ENCODE results near the gene HNRNPCL1. TPM values are rescaled to one million over a fixed set of nuclear protein-coding genes. Genes with fewer than 3 reads are reported as not detected.

Gene HNRNPCL1
- total and polyA plus RNA-seq, 2 of the 13 experiments (the other 11 are each of a cell fraction or from before 2014, with no cell fraction given): not detected

- ChIA-PET CTCF (ENCODE audit: low intra/inter-chr PET ratio, low total read pairs) (no interaction called here), POLR2A (no interaction called here)
- H4K20me1 ChIP-seq (ENCODE audit: insufficient read depth, low read length): no peaks in the 10 kb centered on the region
- no TSS peak for BruUV-seq (replicated peaks)
- no peak overlapping the region for H2AFZ ChIP-seq (ENCODE audit: low read length)
- H3K9me3 ChIP-seq (ENCODE audit: low read length): no peaks in the 10 kb centered on the region
- TF ChIP-seq, protein P1, sequence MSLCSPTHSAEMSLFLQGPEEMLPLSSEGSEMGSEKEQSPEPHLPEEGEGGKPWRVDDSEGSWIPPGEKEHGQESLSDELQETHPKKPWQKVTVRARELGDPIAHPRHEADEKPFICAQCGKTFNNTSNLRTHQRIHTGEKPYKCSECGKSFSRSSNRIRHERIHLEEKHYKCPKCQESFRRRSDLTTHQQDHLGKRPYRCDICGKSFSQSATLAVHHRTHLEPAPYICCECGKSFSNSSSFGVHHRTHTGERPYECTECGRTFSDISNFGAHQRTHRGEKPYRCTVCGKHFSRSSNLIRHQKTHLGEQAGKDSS (CRISPR knock-in tag; IDR thresholded peaks at IDR 0.05; ENCODE audit: borderline replicate concordance, low read depth): no peak
- TF ChIP-seq ZNF17 (CRISPR knock-in tag; IDR thresholded peaks at IDR 0.05) (no peak), RARA (CRISPR knock-in tag; IDR thresholded peaks at IDR 0.05) (no peak), NBN (conservative IDR thresholded peaks at IDR 0.05) (no peak), DRAP1 (CRISPR knock-in tag; IDR thresholded peaks at IDR 0.05) (no peak), ZNF512B (CRISPR knock-in tag; IDR thresholded peaks at IDR 0.05; ENCODE audit: borderline replicate concordance) (no peak), HMG20B (CRISPR knock-in tag; conservative IDR thresholded peaks at IDR 0.05) (no peak), STAG1 (CRISPR knock-in tag; IDR thresholded peaks at IDR 0.05) (no peak), KDM4B (CRISPR knock-in tag; IDR thresholded peaks at IDR 0.05) (no peak), CEBPG (CRISPR knock-in tag; IDR thresholded peaks at IDR 0.05) (no peak), NFIB (CRISPR knock-in tag; IDR thresholded peaks at IDR 0.05; ENCODE audit: borderline replicate concordance) (no peak), ZNF282 (IDR thresholded peaks at IDR 0.05; ENCODE audit: partially characterized antibody) (no peak), ZNF460 (CRISPR knock-in tag; IDR thresholded peaks at IDR 0.05; ENCODE audit: borderline replicate concordance) (no peak), SALL2 (CRISPR knock-in tag; IDR thresholded peaks at IDR 0.05) (no peak), POLR2AphosphoS2 (IDR thresholded peaks at IDR 0.05; ENCODE audit: low read depth, low read length) (no peak), ZNF253 (CRISPR knock-in tag; IDR thresholded peaks at IDR 0.05; ENCODE audit: borderline replicate concordance) (no peak)
- H3K79me2 ChIP-seq (ENCODE audit: insufficient read depth, low read length): no peaks in the 10 kb centered on the region
- WGBS (ENCODE audit: low lambda C conversion rate): 0% methylated on average over 4 of the region's 4 CpGs
- no peaks in the 10 kb centered on the region for H3K36me3 ChIP-seq (replicated peaks in 1 of 2; ENCODE audit: control insufficient read depth in 1 of 2, insufficient read depth in 2 of 2, low read length in 2 of 2)
- FAIRE-seq: no peak
- H3K27me3 ChIP-seq (ENCODE audit: control insufficient read depth in 1 of 2, insufficient read depth in 2 of 2, low read length in 2 of 2): peaks cover 0 to 3% of the 10 kb centered on the region in 2 experiments; a peak in 1 of 5 replicates
- in situ Hi-C loops (cut with HindIII; ENCODE audit: extremely low pct_ligation_motif_present, low pct_unique_long_range_greater_than_20kb) (no loop called here), intact Hi-C loops (cut with micrococcal nuclease; ENCODE audit: unreplicated experiment) (no loop called here)
- no peak overlapping the region for H3K4me3 ChIP-seq (replicated peaks in 1 of 3; ENCODE audit: insufficient read depth in 1 of 3, low read depth in 2 of 3, low read length in 3 of 3)
- no peak overlapping the region for H3K27ac ChIP-seq (ENCODE audit: extremely low read length, insufficient read depth, low read length)
- no peak overlapping the region for H3K4me2 ChIP-seq (ENCODE audit: low read depth, low read length)
- ATAC-seq: no peak
- no peaks in the 10 kb centered on the region for H3K4me1 ChIP-seq (ENCODE audit: insufficient read depth, low read length)
- DNase-seq (ENCODE audit: low spot score): no peak
- no peak overlapping the region for H3K9ac ChIP-seq (ENCODE audit: insufficient read depth, low read depth, low read length)
Observed at GRCh38 chr1:12798911-12799310, 49.6 kb downstream of the HNRNPCL1 start.

Measured in HepG2 (cell line).